ENCODE measurements around the gene AKAP8L.

- TF ChIP-seq FOXA1 (IDR thresholded peaks at IDR 0.05) (no peak), MAX (IDR thresholded peaks at IDR 0.05) (no peak), CTCF (IDR thresholded peaks at IDR 0.05; ENCODE audit: low read depth, low read length, missing input control) (no peak), TAF1 (conservative IDR thresholded peaks at IDR 0.05) (no peak)
Observed at GRCh38 chr19:15399234-15399515, 19.6 kb downstream of the AKAP8L start.
